Measurements from ENCODE around the gene MYO7B.

The MYO7B gene

GRCh38 chr2:127672341-127673224, 137.1 kb downstream of the MYO7B start:
- POLR2A ChIA-PET, result no interaction called here
- CTCF ChIA-PET, result interaction anchor here (1.5 kb wide), 1 partner anchor 8 kb away, joined by 3 read pairs; no protein-coding TSS in a partner anchor
- WGBS (ENCODE audit: insufficient coverage), result 92% methylated on average over 20 of the region's 20 CpGs

GRCh38 chr2:127673291-127674069, 138.0 kb downstream of the MYO7B start:
- Histone ChIP-seq H3K4me3 (ENCODE audit: control insufficient read depth in 1 of 7, extremely low read depth in 1 of 7, insufficient read depth in 4 of 7, low read depth in 2 of 7, low read length in 6 of 7) (no peak overlapping the region), H3K27me3 (replicated peaks in 2 of 5; ENCODE audit: control insufficient read depth in 4 of 5, insufficient read depth in 5 of 5, low read length in 4 of 5) (peaks cover 3 to 75% (median 31%) of the 10 kb centered on the region in 5 experiments), H3K9me3 (ENCODE audit: control extremely low read depth in 1 of 5, control insufficient read depth in 4 of 5, insufficient read depth in 2 of 5, low read depth in 1 of 5, low read length in 4 of 5) (peaks cover 0 to 3% (median 0%) of the 10 kb centered on the region in 5 experiments), H3K36me3 (ENCODE audit: control insufficient read depth in 4 of 4, insufficient read depth in 4 of 4, low read length in 3 of 4) (no peaks in the 10 kb centered on the region), H3K4me1 (ENCODE audit: control extremely low read depth in 1 of 4, control insufficient read depth in 4 of 4, insufficient read depth in 4 of 4, low read length in 3 of 4) (peaks cover 0 to 13% (median 7%) of the 10 kb centered on the region in 4 experiments), H3K27ac (ENCODE audit: insufficient read depth in 1 of 2, low read depth in 1 of 2, low read length in 2 of 2, poor library complexity in 1 of 2, severe bottlenecking in 2 of 2) (no peak overlapping the region)
- WGBS (ENCODE audit: insufficient coverage), result 93% methylated on average over 13 of the region's 17 CpGs
- POLR2A ChIA-PET, result no interaction called here
- no peak for DNase-seq
- CTCF ChIA-PET, result interaction anchor here (4.6 kb wide), 1 partner anchor 22 kb away, joined by 19 read pairs; no protein-coding TSS in a partner anchor

More at GRCh38 chr2:127672341-127673224, 137.1 kb downstream of the MYO7B start:
- Histone ChIP-seq H3K4me3 (ENCODE audit: control insufficient read depth in 1 of 7, extremely low read depth in 1 of 7, insufficient read depth in 4 of 7, low read depth in 2 of 7, low read length in 6 of 7) (no peak overlapping the region), H3K9me3 (ENCODE audit: control extremely low read depth in 1 of 5, control insufficient read depth in 4 of 5, insufficient read depth in 2 of 5, low read depth in 1 of 5, low read length in 4 of 5) (peaks cover 0 to 3% (median 0%) of the 10 kb centered on the region in 5 experiments), H3K27ac (ENCODE audit: insufficient read depth in 1 of 2, low read depth in 1 of 2, low read length in 2 of 2, poor library complexity in 1 of 2, severe bottlenecking in 2 of 2) (no peak overlapping the region), H3K27me3 (replicated peaks in 2 of 5; ENCODE audit: control insufficient read depth in 4 of 5, insufficient read depth in 5 of 5, low read length in 4 of 5) (peaks cover 3 to 71% (median 24%) of the 10 kb centered on the region in 5 experiments), H3K36me3 (ENCODE audit: control insufficient read depth in 4 of 4, insufficient read depth in 4 of 4, low read length in 3 of 4) (no peaks in the 10 kb centered on the region), H3K4me1 (ENCODE audit: control extremely low read depth in 1 of 4, control insufficient read depth in 4 of 4, insufficient read depth in 4 of 4, low read length in 3 of 4) (peaks cover 0 to 13% (median 7%) of the 10 kb centered on the region in 4 experiments)
- no peak for DNase-seq

DNA sequence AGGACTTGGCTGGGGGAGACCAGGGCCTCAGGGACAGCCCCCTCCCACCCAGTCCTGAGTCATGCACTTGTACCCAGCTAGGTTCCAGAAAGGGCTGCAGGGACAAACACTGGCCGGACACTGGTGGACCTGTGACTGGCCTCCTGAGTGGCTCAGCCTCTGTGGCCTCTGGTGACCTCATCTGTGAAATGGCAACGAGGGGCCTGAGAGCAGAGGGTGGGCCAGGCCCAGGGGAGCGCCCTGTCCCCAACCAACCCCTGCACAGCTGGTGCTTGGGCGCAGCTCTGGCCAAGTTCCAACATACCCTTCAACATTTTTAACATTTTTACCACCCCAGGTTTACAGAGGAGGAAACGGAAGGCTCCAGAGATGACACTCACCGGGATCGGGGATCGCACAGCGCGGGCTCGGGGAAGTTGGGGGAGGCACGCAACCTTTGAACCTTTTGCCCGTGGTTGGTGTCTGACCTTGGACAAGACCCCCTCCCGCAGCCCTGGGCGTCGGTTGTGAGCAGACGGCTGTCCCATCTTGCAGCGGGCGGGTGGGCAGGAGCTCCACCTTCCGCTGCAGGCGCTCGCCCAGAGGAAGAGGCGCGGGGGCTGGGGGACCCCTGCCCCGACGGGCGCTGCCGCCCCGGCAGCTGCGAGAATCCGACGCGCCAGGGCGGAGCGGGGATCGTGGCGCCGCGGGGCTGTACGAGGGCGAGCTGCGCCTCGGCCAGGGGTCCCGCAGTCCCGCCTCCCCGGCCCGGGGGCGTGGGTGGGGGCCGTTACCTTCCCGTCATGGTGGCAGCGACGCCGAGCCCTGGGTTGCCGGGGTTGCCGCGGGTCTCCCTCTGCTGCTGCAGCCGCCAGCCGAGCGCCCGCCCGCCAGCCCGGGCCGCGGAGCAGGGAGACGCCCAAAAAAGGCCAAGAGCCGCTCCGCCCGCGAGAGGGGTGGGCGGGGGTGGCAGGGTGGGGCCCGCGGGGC, 139.0 kb downstream of the MYO7B start:
- ChIA-PET POLR2A (interaction anchor here (0.7 kb wide), 1 partner anchor 200 kb away, joined by 3 read pairs; no protein-coding TSS in a partner anchor), CTCF (interaction anchor here (1.0 to 4.6 kb wide), 2 partner anchors 21 to 24 kb away, joined by 3 to 19 read pairs; no protein-coding TSS in a partner anchor)
- H3K4me3 ChIP-seq (ENCODE audit: control insufficient read depth in 1 of 7, extremely low read depth in 1 of 7, insufficient read depth in 4 of 7, low read depth in 2 of 7, low read length in 6 of 7), result peak overlapping the region in 5 of 7 experiments; percentile 2 to 66 (median 61)
- H3K4me1 ChIP-seq (ENCODE audit: control extremely low read depth in 1 of 4, control insufficient read depth in 4 of 4, insufficient read depth in 4 of 4, low read length in 3 of 4), result peaks cover 0 to 13% (median 7%) of the 10 kb centered on the region in 4 experiments
- peak in 2 of 3 donors; percentile 21 to 51 for DNase-seq
- H3K36me3 ChIP-seq (ENCODE audit: control insufficient read depth in 4 of 4, insufficient read depth in 4 of 4, low read length in 3 of 4), result no peaks in the 10 kb centered on the region
- H3K9me3 ChIP-seq (ENCODE audit: control extremely low read depth in 1 of 5, control insufficient read depth in 4 of 5, insufficient read depth in 2 of 5, low read depth in 1 of 5, low read length in 4 of 5), result peaks cover 0 to 3% (median 0%) of the 10 kb centered on the region in 5 experiments
- no peak overlapping the region for H3K27ac ChIP-seq (ENCODE audit: insufficient read depth in 1 of 2, low read depth in 1 of 2, low read length in 2 of 2, poor library complexity in 1 of 2, severe bottlenecking in 2 of 2)
- peaks cover 3 to 71% (median 31%) of the 10 kb centered on the region in 5 experiments for H3K27me3 ChIP-seq (replicated peaks in 2 of 5; ENCODE audit: control insufficient read depth in 4 of 5, insufficient read depth in 5 of 5, low read length in 4 of 5)
- 10% methylated on average over 54 of the region's 72 CpGs for WGBS (ENCODE audit: insufficient coverage)

DNA sequence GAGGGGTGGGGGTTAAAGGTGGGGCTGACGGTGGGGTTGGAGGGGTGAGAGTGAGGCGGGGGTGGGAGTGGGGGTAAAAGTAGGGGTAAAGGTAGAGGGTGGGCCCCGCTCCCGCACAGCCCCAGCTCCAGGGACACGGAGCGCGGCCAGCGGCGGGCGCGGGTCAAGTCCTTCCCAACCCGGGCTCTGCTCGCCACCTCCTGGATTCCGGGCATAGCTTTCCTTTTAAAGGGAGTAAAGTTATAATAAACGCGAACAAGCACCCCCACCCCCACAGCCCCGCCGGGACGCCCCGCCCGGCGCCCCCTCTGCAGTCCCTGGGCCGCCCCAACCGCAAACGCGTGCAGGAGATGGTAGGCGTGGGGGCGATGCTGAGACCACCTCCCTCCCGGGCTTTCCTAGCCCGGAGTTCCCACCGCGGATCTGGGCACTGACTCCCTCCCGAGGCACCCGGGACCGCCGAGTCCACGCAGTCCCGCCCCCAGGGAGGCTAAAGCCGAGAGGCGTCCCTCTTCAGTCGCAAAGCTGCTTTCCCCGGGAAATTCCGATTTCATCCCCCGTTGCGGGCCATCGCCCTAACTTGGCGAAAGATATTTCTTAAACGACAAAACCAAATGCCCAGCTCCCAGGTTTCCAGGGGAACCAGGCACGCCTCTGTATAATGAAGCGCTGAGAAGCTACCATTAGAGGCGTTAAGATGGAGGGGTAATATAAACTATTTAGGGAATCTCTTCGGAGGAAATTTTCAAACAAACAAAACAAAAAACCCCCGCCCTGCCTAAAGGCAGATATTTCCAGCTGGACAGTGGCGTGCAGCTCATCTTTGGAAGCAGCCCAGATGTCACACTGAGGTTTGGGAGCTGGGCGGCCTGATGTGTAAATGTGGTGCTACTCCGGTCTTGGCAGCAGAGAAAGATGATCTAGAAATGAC, 140.1 kb downstream of the MYO7B start, which contains the start of gene LIMS2:
LIMS2 (minus strand) TSS at position 200 of the 931 bp plus-strand sequence. CDS start 506 bp downstream, outside the sequence.
- H3K36me3 ChIP-seq (ENCODE audit: control insufficient read depth in 4 of 4, insufficient read depth in 4 of 4, low read length in 3 of 4), result no peaks in the 10 kb centered on the region
- peaks cover 3 to 70% (median 31%) of the 10 kb centered on the region in 5 experiments for H3K27me3 ChIP-seq (replicated peaks in 2 of 5; ENCODE audit: control insufficient read depth in 4 of 5, insufficient read depth in 5 of 5, low read length in 4 of 5)
- H3K4me1 ChIP-seq (ENCODE audit: control extremely low read depth in 1 of 4, control insufficient read depth in 4 of 4, insufficient read depth in 4 of 4, low read length in 3 of 4), result peaks cover 0 to 13% (median 7%) of the 10 kb centered on the region in 4 experiments
- ChIA-PET CTCF (interaction anchor here (1.0 to 4.6 kb wide), 5 partner anchors 18 to 26 kb away, joined by 3 to 19 read pairs (median 8); partner anchors contain the start of gene SFT2D3), POLR2A (no interaction called here)
- H3K4me3 ChIP-seq (ENCODE audit: control insufficient read depth in 1 of 7, extremely low read depth in 1 of 7, insufficient read depth in 4 of 7, low read depth in 2 of 7, low read length in 6 of 7), result peak within 1 kb of the TSS in 5 of 7 experiments; percentile 25 to 68 (median 66)
- WGBS (ENCODE audit: insufficient coverage), result 1% methylated on average over 39 of the region's 56 CpGs
- no peaks in the 10 kb centered on the region for H3K9me3 ChIP-seq (ENCODE audit: control extremely low read depth in 1 of 5, control insufficient read depth in 4 of 5, insufficient read depth in 2 of 5, low read depth in 1 of 5, low read length in 4 of 5)
- peak in 1 of 3 donors; percentile 31 for DNase-seq
- H3K27ac ChIP-seq (ENCODE audit: insufficient read depth in 1 of 2, low read depth in 1 of 2, low read length in 2 of 2, poor library complexity in 1 of 2, severe bottlenecking in 2 of 2), result no peak within 1 kb of the TSS

- H3K27me3 ChIP-seq (replicated peaks in 2 of 5; ENCODE audit: control insufficient read depth in 4 of 5, insufficient read depth in 5 of 5, low read length in 4 of 5), result peaks cover 3 to 60% (median 28%) of the 10 kb centered on the region in 5 experiments
These were observed 141.4 kb downstream of the MYO7B start for GRCh38 chr2:127676906-127677305.

More at GRCh38 chr2:127676906-127677305, 141.4 kb downstream of the MYO7B start:
- 100% methylated on average over 1 of the region's 2 CpGs for WGBS (ENCODE audit: insufficient coverage)
- ChIA-PET POLR2A (interaction anchor here (0.6 kb wide), 2 partner anchors 610 to 633 kb away, joined by 3 read pairs; no protein-coding TSS in a partner anchor), CTCF (interaction anchor here (1.6 to 4.6 kb wide), 5 partner anchors 18 to 27 kb away, joined by 4 to 19 read pairs (median 8); partner anchors contain the start of gene SFT2D3)
- Histone ChIP-seq H3K9me3 (ENCODE audit: control extremely low read depth in 1 of 5, control insufficient read depth in 4 of 5, insufficient read depth in 2 of 5, low read depth in 1 of 5, low read length in 4 of 5) (no peaks in the 10 kb centered on the region), H3K27ac (ENCODE audit: insufficient read depth in 1 of 2, low read depth in 1 of 2, low read length in 2 of 2, poor library complexity in 1 of 2, severe bottlenecking in 2 of 2) (no peak overlapping the region), H3K4me3 (ENCODE audit: control insufficient read depth in 1 of 7, extremely low read depth in 1 of 7, insufficient read depth in 4 of 7, low read depth in 2 of 7, low read length in 6 of 7) (no peak overlapping the region), H3K36me3 (ENCODE audit: control insufficient read depth in 4 of 4, insufficient read depth in 4 of 4, low read length in 3 of 4) (no peaks in the 10 kb centered on the region), H3K4me1 (ENCODE audit: control extremely low read depth in 1 of 4, control insufficient read depth in 4 of 4, insufficient read depth in 4 of 4, low read length in 3 of 4) (peaks cover 0 to 13% (median 11%) of the 10 kb centered on the region in 4 experiments)
- DNase-seq, result no peak

Data from common myeloid progenitor, CD34-positive (primary cell).